Bone marrow (tissue), 2 donors: Measurements from ENCODE around the gene DMAC1.

Source experiments
- DNase-seq, 2 donors: peaks; one replicate each; lab custom pipeline; 2025; lab: John Stamatoyannopoulos, UW

The DMAC1 gene

DNA sequence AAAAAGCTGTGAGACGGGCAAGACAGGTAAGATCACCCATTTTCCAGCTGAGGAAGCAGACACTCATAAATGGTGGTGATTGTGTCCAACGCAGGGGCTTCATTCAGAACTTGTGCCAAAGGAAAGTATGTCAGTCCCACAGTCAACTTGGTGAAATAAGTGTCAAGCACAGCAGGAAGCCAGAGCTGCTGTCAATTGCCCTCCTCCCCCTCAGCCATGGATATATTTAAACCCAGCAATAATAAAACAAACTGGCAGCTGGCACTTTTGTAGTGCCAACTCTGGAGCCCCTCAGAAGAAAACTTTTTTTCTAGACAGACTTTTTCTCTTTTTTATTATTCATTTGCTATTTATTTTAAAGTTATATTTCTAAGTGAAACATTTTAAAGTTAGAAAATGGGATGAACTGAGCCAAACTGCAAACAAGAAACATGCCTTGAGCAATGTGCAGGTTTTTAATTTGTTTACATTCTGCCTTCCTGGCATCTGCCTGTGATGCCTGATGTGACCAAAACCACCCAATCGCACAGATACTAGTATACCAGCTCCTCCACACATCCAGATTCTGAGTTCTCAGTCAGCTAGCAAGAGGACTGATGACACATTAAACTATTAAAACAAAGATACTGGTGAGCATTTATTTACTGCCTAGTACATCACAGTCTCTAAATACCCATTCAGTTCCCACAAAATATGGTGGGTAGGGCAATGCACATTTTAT lies 17.0 kb downstream of the DMAC1 start:
- DNase-seq: no peak

DNA sequence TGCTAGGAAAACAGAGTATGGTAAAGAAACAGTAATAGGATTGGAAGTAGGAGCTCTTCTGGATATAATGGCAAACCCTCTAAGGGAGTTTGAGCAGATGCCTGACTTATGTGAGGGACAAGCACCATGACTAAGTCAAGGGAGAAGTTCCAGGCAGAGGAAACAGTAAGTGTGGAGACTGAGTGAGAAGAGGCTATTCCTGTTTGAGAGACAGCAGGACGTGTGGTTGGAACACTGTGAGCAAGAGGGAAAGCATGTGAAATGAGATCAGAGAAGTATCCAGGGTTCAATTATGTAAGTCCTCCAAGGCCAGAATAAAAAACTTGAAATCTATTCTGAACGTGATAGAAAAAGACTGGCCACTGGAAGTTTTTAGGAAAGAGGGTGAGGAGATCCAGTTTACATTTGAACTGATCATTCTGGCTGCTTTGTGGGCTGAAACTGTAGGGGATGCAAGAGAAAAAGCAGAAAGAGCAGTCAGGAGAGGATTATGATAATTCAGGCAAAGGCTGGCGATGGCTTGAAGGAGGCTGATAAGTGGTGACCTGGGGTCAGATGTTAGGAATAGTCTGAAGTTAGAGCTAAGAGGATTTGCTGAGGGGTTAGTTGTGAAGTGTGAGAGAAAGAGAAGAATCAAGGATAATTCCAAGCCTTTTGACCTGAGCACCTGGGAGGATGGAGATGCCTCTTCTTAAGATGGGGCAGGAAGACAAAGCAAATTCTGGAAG lies 19.2 kb downstream of the DMAC1 start:
- no peak for DNase-seq

DNA sequence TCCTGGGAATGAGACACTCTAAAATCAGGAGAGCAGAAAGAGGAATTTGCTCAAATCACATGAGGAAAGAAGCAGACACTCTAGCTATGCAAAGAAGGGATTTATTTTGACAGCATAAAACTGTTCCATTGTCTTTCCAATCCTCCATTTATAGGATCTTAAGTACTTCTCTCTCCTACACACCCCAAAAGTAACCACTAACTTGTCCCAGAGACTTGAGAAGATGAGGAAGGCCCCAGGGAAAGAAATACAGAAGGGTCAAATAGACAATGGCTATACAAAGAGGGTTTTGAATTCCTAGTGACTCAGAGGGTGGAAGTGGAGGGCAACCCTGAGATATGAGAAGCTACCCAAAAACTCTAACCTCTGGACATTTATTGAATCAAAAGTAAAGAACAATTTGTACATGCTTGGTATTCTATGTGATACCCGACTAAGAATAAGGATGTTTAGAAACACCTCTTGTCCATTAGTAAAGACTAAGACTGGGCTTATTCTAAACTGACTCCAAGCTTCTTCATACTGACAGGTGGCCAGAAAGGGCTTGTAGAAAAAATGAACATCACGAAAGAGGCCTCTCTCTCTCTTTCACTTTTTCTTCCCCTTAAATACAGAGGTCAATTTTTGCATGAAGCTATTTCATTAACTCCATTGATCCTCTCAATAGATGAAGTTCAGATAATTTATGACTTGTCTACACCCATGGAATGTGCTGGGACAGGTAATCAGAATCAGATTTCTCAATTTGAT lies 20.6 kb downstream of the DMAC1 start:
- no peak for DNase-seq

- no peak for DNase-seq
Observed at GRCh38 chr9:7777771-7778170, 21.8 kb downstream of the DMAC1 start.

- DNase-seq: no peak
Observed at GRCh38 chr9:7770111-7770510, 29.5 kb downstream of the DMAC1 start.

DNA sequence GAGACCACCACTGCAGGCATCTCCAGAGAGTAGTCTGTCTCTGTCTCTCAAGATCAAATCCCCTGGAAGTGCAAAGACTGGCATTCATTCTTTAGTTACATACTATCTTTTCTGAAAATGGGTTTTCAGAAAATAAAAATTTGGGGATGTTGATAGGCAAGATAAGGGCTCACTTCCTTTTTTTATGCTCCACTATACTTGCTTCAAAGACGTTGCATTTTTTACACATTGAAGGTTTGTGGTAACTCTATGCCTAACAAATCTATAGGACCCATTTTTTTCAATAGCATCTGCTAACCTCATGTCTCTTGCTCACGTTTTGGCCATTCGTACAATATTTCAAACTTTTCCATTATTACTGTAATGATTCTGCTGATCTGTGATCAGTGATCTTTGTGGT lies 37.0 kb downstream of the DMAC1 start:
- no peak for DNase-seq

- DNase-seq: no peak
Observed at GRCh38 chr9:7760014-7760415, 39.6 kb downstream of the DMAC1 start.

GRCh38 chr9:7756088-7756487 lies 43.5 kb downstream of the DMAC1 start:
- peak in 1 of 2 donors; percentile 66 for DNase-seq

DNA sequence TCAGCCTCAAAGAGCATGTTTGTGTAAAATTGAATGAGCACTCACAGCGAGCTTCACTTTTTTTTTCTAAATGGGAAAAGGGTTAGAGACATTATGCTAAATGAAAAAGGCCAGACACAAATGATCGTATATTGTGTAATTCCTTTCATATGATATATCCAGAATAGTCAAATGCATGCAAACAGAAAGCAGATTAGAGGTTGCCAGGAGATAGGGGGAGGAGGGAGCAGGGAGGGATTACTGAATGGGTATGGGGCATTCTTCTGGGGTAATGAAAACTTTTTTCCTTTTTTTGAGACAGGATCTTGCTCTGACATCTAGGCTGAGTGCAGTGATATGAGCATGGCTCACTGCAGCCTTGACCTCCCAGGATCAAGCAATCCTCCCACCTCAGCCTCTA lies 47.1 kb downstream of the DMAC1 start:
- no peak for DNase-seq
